ENCODE results near the gene ARID1B. TPM values are rescaled to one million over a fixed set of nuclear protein-coding genes. Genes with fewer than 3 reads are reported as not detected.
A peak's percentile ranks its signal among the peaks of the same experiment; 100 is the strongest.

ARID1B gene
- total RNA-seq, 1 donor from 2014 or later = 155 TPM

DNA sequence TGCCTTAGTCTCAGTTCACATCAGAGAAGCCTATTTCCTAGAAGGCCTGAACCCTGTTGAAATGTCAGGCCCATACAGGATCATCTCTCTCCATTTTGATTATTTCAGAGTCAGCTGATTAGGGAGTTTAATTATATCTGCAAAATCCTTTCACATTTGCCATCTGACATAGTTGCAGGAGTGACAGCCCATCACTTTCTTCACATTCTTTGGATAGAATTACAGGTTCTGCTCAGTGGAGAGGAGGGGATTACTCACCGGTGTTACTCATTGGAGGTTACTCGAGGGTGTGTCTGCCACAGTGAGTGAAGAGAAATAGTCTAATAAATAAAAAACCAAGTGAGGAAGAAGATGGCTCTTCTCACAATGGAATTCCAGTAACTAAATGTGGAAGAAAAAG is 329.3 kb downstream of the ARID1B start:
- Mint-ChIP-seq H3K36me3 (peaks cover 21% of the 10 kb centered on the region), H3K4me1 (peaks cover 34% of the 10 kb centered on the region), H3K27ac (peak overlapping the region; percentile 80), H3K4me3 (no peak overlapping the region), H3K9me3 (peaks cover 11% of the 10 kb centered on the region), H3K27me3 (ENCODE audit: low read depth) (no peaks in the 10 kb centered on the region)
- TF ChIP-seq, protein P1, sequence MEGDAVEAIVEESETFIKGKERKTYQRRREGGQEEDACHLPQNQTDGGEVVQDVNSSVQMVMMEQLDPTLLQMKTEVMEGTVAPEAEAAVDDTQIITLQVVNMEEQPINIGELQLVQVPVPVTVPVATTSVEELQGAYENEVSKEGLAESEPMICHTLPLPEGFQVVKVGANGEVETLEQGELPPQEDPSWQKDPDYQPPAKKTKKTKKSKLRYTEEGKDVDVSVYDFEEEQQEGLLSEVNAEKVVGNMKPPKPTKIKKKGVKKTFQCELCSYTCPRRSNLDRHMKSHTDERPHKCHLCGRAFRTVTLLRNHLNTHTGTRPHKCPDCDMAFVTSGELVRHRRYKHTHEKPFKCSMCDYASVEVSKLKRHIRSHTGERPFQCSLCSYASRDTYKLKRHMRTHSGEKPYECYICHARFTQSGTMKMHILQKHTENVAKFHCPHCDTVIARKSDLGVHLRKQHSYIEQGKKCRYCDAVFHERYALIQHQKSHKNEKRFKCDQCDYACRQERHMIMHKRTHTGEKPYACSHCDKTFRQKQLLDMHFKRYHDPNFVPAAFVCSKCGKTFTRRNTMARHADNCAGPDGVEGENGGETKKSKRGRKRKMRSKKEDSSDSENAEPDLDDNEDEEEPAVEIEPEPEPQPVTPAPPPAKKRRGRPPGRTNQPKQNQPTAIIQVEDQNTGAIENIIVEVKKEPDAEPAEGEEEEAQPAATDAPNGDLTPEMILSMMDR (IDR thresholded peaks at IDR 0.05; ENCODE audit: unreplicated experiment) = no peak
- DNase-seq (ENCODE audit: low spot score in 2 of 2, unreplicated experiment in 2 of 2) = no peak

DNA sequence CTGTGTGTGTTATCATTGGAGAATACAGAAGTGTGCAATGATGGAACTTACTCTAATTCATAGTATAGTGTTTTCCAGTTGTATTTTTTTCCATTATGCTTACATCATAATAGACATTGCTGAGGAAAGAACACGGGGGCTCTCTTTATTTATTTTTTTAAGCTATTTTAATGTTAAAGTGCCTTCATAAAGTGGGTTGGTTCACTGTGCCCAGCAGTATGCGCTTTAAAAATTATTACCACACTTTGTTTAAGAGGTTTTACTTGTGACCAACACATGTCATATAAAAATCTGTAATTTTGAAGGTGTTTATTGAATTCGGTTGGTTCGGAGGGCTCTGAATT is 330.4 kb downstream of the ARID1B start:
- no peak overlapping the region for H3K4me3 Mint-ChIP-seq
- peaks cover 11% of the 10 kb centered on the region for H3K9me3 Mint-ChIP-seq
- peak overlapping the region; percentile 82 for H3K27ac Mint-ChIP-seq
- H3K36me3 Mint-ChIP-seq = peaks cover 26% of the 10 kb centered on the region
- no peak for DNase-seq (ENCODE audit: low spot score in 2 of 2, unreplicated experiment in 2 of 2)
- peaks cover 34% of the 10 kb centered on the region for H3K4me1 Mint-ChIP-seq
- TF ChIP-seq, protein P1 (IDR thresholded peaks at IDR 0.05; ENCODE audit: unreplicated experiment) = no peak
- no peaks in the 10 kb centered on the region for H3K27me3 Mint-ChIP-seq (ENCODE audit: low read depth)

DNA sequence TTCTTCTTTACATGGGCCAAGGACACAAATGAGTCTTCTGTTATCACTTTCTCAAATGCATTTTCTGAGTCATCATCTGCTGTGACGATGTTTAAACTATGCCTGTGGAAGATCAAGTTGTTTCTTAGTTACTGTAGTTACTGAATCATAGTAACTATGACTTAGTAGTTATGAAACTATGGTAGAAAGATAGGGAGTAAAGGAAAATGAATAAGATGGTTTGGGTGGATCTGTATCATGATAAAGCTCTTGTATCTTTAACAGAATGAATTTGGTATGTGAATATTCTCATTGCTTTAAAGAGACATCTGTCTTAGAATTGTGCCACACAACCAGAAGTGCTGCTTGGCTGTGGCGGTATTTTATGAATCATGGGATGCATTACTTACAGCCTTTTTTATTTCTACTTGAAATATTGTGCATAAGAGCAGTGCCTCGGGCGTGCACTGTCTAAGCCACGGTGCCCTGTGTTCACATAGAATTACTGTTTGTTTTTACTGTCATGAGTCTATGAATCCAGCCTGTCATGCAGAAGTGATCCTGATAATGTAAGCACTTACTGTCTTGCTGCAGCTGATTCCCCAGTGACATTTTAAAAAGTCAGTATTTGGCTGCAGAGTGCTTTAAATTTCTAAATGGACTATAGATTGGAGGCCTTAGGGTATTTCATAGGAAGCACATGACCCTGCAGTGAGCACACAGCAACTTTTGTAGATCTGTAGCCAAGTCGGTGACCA is 330.9 kb downstream of the ARID1B start:
- peaks cover 34% of the 10 kb centered on the region for H3K4me1 Mint-ChIP-seq
- H3K36me3 Mint-ChIP-seq = peaks cover 24% of the 10 kb centered on the region
- DNase-seq (ENCODE audit: low spot score in 2 of 2, unreplicated experiment in 2 of 2) = no peak
- H3K27ac Mint-ChIP-seq = peak overlapping the region; percentile 82
- TF ChIP-seq, protein P1 (IDR thresholded peaks at IDR 0.05; ENCODE audit: unreplicated experiment) = no peak
- no peaks in the 10 kb centered on the region for H3K27me3 Mint-ChIP-seq (ENCODE audit: low read depth)
- H3K4me3 Mint-ChIP-seq = no peak overlapping the region
- peaks cover 11% of the 10 kb centered on the region for H3K9me3 Mint-ChIP-seq

DNA sequence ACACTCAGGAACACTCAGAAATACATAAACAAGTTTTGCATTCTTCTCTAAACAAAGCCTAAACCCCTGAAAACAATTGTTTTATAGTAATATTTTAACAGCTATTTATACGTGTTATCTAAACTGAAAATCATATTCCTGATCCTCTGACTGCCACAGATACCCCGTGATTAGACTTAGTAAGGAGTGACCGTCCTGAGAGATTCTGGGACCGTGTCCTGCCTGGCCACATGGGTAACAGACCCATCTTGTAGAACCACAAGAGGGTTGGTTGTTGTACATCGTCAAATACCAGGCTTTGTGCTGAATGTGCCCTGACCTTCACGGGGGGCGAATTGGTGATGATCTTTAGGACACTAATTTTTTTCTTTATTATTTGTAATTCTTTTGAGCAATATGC is 331.7 kb downstream of the ARID1B start:
- Mint-ChIP-seq H3K9me3 (peaks cover 14% of the 10 kb centered on the region), H3K4me1 (peaks cover 34% of the 10 kb centered on the region), H3K36me3 (peaks cover 24% of the 10 kb centered on the region), H3K27ac (peak overlapping the region; percentile 82), H3K4me3 (no peak overlapping the region), H3K27me3 (ENCODE audit: low read depth) (no peaks in the 10 kb centered on the region)
- no peak for DNase-seq (ENCODE audit: low spot score in 2 of 2, unreplicated experiment in 2 of 2)
- TF ChIP-seq, protein P1 (IDR thresholded peaks at IDR 0.05; ENCODE audit: unreplicated experiment) = no peak

DNA sequence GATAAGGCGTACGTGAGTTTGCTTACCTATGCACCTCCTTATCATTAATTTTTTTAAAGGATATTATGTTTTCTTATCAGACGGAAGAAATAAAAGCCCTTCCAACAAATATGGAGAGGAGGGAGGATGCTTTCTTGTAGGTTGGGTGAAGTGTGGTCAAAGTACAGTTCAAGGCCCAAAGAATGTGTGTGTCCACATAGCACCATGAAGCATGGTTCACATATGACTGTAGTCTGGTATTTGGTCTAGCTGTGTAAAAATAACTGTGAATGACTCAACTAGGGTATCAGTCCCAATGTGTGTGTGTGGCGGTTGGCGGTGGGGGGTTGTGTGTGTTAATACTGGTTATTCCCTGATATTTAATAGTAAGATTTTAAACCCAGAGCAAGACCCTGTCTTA is 333.4 kb downstream of the ARID1B start:
- DNase-seq (ENCODE audit: low spot score in 2 of 2, unreplicated experiment in 2 of 2) = no peak
- TF ChIP-seq, protein P1 (IDR thresholded peaks at IDR 0.05; ENCODE audit: unreplicated experiment) = no peak
- H3K4me3 Mint-ChIP-seq = no peak overlapping the region
- H3K36me3 Mint-ChIP-seq = peaks cover 21% of the 10 kb centered on the region
- H3K4me1 Mint-ChIP-seq = peaks cover 34% of the 10 kb centered on the region
- H3K27me3 Mint-ChIP-seq (ENCODE audit: low read depth) = no peaks in the 10 kb centered on the region
- no peak overlapping the region for H3K27ac Mint-ChIP-seq
- H3K9me3 Mint-ChIP-seq = peaks cover 3% of the 10 kb centered on the region
